HepG2 (cell line): Measurements from ENCODE around the gene TOR1A. TPM values are rescaled to one million over a fixed set of nuclear protein-coding genes. Genes with fewer than 3 reads are reported as not detected.

Source experiments
- AKAP8 ChIP-seq: sonication (generic); formaldehyde crosslinking; IDR thresholded peaks from 2 replicates; pipeline ENCODE4 v1.5.1; 2020; ENCODE audit warnings: mild to moderate bottlenecking, missing genetic modification reagents
- ARNT2 ChIP-seq: sonication (generic); formaldehyde crosslinking; IDR thresholded peaks from 2 replicates; pipeline ENCODE4 v1.8.0; 2022; ENCODE audit warnings: mild to moderate bottlenecking, low read depth, missing genetic modification reagents, moderate library complexity
- CAMTA2 ChIP-seq: sonication (generic); formaldehyde crosslinking; IDR thresholded peaks from 2 replicates; pipeline ENCODE4 v1.4.0; 2020; ENCODE audit warnings: mild to moderate bottlenecking, missing genetic modification reagents, borderline replicate concordance
- CREM ChIP-seq, 2 experiments: sonication (generic) in 1 of 2; formaldehyde crosslinking in 1 of 2; IDR thresholded peaks; 2 replicates each; pipeline versions ENCODE4 v1.4.0 to v1.6.1; 2016 to 2020; ENCODE audit warnings: antibody characterized with exemption in 1 of 2, mild to moderate bottlenecking in 1 of 2, missing genetic modification reagents in 1 of 2
- ERF ChIP-seq: IDR thresholded peaks from 2 replicates; pipeline ENCODE4 v1.6.1; 2018; ENCODE audit warnings: missing biosample characterization, missing genetic modification reagents
- ETS1 ChIP-seq: sonication (generic); formaldehyde crosslinking; IDR thresholded peaks from 2 replicates; pipeline ENCODE4 v1.4.0; 2020; ENCODE audit warnings: missing genetic modification reagents
- FUBP1 ChIP-seq: sonication (generic); formaldehyde crosslinking; IDR thresholded peaks from 2 replicates; pipeline ENCODE4 v1.5.1; 2020; ENCODE audit warnings: missing genetic modification reagents, mild to moderate bottlenecking, borderline replicate concordance
- KAT2B ChIP-seq: fragments of 150-350 bp; IDR thresholded peaks from 2 replicates; pipeline ENCODE4 v1.6.1; 2014; ENCODE audit warnings: low read depth, low read length, borderline replicate concordance
- MAFF ChIP-seq: IDR thresholded peaks from 2 replicates; pipeline ENCODE4 v1.6.1; 2011; ENCODE audit warnings: low read depth, low read length, improper control_type of control experiment
- MAFG ChIP-seq: sonication (generic); formaldehyde crosslinking; IDR thresholded peaks from 2 replicates; pipeline ENCODE4 v1.5.1; 2020; ENCODE audit warnings: mild to moderate bottlenecking, missing genetic modification reagents
- MAFK ChIP-seq, 2 experiments: IDR thresholded peaks in 1 of 2; conservative IDR thresholded peaks in 1 of 2; 2 replicates each; pipeline ENCODE4 v1.6.1; 2011; ENCODE audit warnings: improper control_type of control experiment in 2 of 2, low read length in 2 of 2
- MBD4 ChIP-seq: IDR thresholded peaks from 2 replicates; pipeline ENCODE4 v1.6.1; 2012; ENCODE audit warnings: low read length, inconsistent platforms, borderline replicate concordance
- POLR2G ChIP-seq: fragments of 200-400 bp; formaldehyde crosslinking; IDR thresholded peaks from 2 replicates; pipeline ENCODE4 v1.6.1; 2018; ENCODE audit warnings: mild to moderate bottlenecking, low read depth, low read length, moderate library complexity
- RARA ChIP-seq: IDR thresholded peaks from 2 replicates; pipeline ENCODE4 v1.6.1; 2016; ENCODE audit warnings: missing genetic modification reagents, missing compliant biosample characterization
- RBFOX2 ChIP-seq: fragments of 200-400 bp; formaldehyde crosslinking; IDR thresholded peaks from 2 replicates; pipeline ENCODE4 v1.6.1; 2017; ENCODE audit warnings: low read depth, mild to moderate bottlenecking, low read length
- SP1 ChIP-seq, 2 experiments: fragments of 450-650 bp in 1 of 2; sonication (generic) in 1 of 2; formaldehyde crosslinking in 1 of 2; IDR thresholded peaks; 2 replicates each; pipeline versions ENCODE4 v1.4.0 to v1.6.1; 2016 to 2020; ENCODE audit warnings: missing genetic modification reagents in 1 of 2
- TBX3 ChIP-seq: fragments of 450-650 bp; IDR thresholded peaks from 2 replicates; pipeline ENCODE4 v1.6.1; 2017; ENCODE audit warnings: antibody characterized with exemption, mild to moderate bottlenecking, inconsistent platforms, borderline replicate concordance
- TCF12 ChIP-seq, 2 experiments: fragments of 450-650 bp in 1 of 2; sonication (generic) in 1 of 2; formaldehyde crosslinking in 1 of 2; IDR thresholded peaks; 2 replicates each; pipeline versions ENCODE4 v1.6.1 to v1.8.0; 2017 to 2022; ENCODE audit warnings: antibody characterized with exemption in 1 of 2, mild to moderate bottlenecking in 1 of 2, missing genetic modification reagents in 1 of 2, moderate library complexity in 1 of 2
- ZFP36L1 ChIP-seq: sonication (generic); formaldehyde crosslinking; IDR thresholded peaks from 2 replicates; pipeline ENCODE4 v1.8.0; 2022; ENCODE audit warnings: mild to moderate bottlenecking, missing genetic modification reagents, moderate library complexity
- ZFP82 ChIP-seq: sonication (generic); formaldehyde crosslinking; IDR thresholded peaks from 2 replicates; pipeline ENCODE4 v1.5.1; 2020; ENCODE audit warnings: mild to moderate bottlenecking, missing genetic modification reagents, borderline replicate concordance
- ZGPAT ChIP-seq: IDR thresholded peaks from 2 replicates; pipeline ENCODE4 v1.6.1; 2016; ENCODE audit warnings: mild to moderate bottlenecking
- ZNF354B ChIP-seq: sonication (generic); formaldehyde crosslinking; IDR thresholded peaks from 2 replicates; pipeline ENCODE4 v1.8.0; 2022; ENCODE audit warnings: mild to moderate bottlenecking, missing genetic modification reagents
- ZNF501 ChIP-seq: sonication (generic); formaldehyde crosslinking; IDR thresholded peaks from 2 replicates; pipeline ENCODE4 v1.5.1; 2020; ENCODE audit warnings: mild to moderate bottlenecking, moderate library complexity, missing genetic modification reagents
- ZNF614 ChIP-seq: IDR thresholded peaks from 2 replicates; pipeline ENCODE4 v1.6.1; 2018; ENCODE audit warnings: missing biosample characterization, missing genetic modification reagents, inconsistent platforms, borderline replicate concordance
- ZNF678 ChIP-seq: sonication (generic); formaldehyde crosslinking; IDR thresholded peaks from 2 replicates; pipeline ENCODE4 v1.4.0; 2020; ENCODE audit warnings: mild to moderate bottlenecking, missing genetic modification reagents
- ZNF768 ChIP-seq: sonication (generic); formaldehyde crosslinking; IDR thresholded peaks from 2 replicates; pipeline ENCODE4 v1.4.0; 2020; ENCODE audit warnings: missing genetic modification reagents
- polyA plus RNA-seq, 8 experiments: library from polyadenylated mRNA; depleted of rRNA in 3 of 8; stranded (reverse) in 7 of 8; unstranded in 1 of 8; fragments of >200 nt; fragmentation: Illumina TruSeq in 4 of 8; extraction: Trizol in 4 of 8; gene quantifications; 2 replicates each; pipeline versions ENCODE4 v1.2.1 to v1.2.3, GENCODE V29; 2011 to 2016; ENCODE audit warnings: low read depth in 4 of 8, missing spikeins in 1 of 8, mixed read lengths in 1 of 8; ENCODE audit not compliant: insufficient read depth in 1 of 8
- total RNA-seq, 5 experiments: library from RNA; depleted of rRNA; stranded (reverse); fragments of >200 nt; fragmentation: Illumina TruSeq; extraction: Trizol; gene quantifications; 2 replicates each; pipeline ENCODE4 v1.2.3, GENCODE V29; 2016; ENCODE audit warnings: low read depth in 1 of 5

The TOR1A gene
- total and polyA plus RNA-seq, 2 of the 13 experiments (the other 11 are each of a cell fraction or from before 2014, with no cell fraction given): 31.6 to 41.4 TPM

GRCh38 chr9:129835128-129835859, 11.4 kb upstream of the TOR1A start, which contains the start of the genes C9orf78 and USP20 (continued):
- TF ChIP-seq ETS1 (CRISPR knock-in tag) (0 out of 2 replicates have a peak, but pooled peaks have one; percentile 24), ZGPAT (CRISPR knock-in tag) (peak; percentile 76), ERF (peak; percentile 53; the same call in 1 of the 2 replicates), MAFG (CRISPR knock-in tag) (no peak), ZNF768 (CRISPR knock-in tag) (peak; percentile 54; the same call in 1 of the 2 replicates), SP1 (IDR thresholded peaks at IDR 0.05) (no peak), SP1 (CRISPR knock-in tag; IDR thresholded peaks at IDR 0.05) (peak; percentile 98), AKAP8 (no peak), RBFOX2 (peak; percentile 88), ZNF501 (peak; percentile 57; the same call in 1 of the 2 replicates), CREM (IDR thresholded peaks at IDR 0.05) (peak; percentile 69), CREM (CRISPR knock-in tag; IDR thresholded peaks at IDR 0.05) (0 out of 2 replicates have a peak, but pooled peaks have one; percentile 45), ZNF354B (CRISPR knock-in tag) (no peak), POLR2G (peak; percentile 95), ARNT2 (peak; percentile 67; the same call in 1 of the 2 replicates), KAT2B (no peak), MAFF (no peak), TBX3 (no peak), TCF12 (IDR thresholded peaks at IDR 0.05) (no peak), TCF12 (CRISPR knock-in tag; IDR thresholded peaks at IDR 0.05) (0 out of 2 replicates have a peak, but pooled peaks have one; percentile 36), ZFP36L1 (CRISPR knock-in tag) (no peak), CAMTA2 (CRISPR knock-in tag) (no peak), MBD4 (no peak), ZFP82 (peak; percentile 69; the same call in 1 of the 2 replicates), RARA (CRISPR knock-in tag) (0 out of 2 replicates have a peak, but pooled peaks have one; percentile 5), ZNF678 (no peak), ZNF614 (CRISPR knock-in tag) (no peak), MAFK (conservative IDR thresholded peaks at IDR 0.05 in 1 of 2, IDR thresholded peaks at IDR 0.05 in 1 of 2; ENCODE audit: low read length in 2 of 2) (no peak), FUBP1 (CRISPR knock-in tag) (no peak)
